H1 (cell line): Measurements from ENCODE around the gene MACROD2. TPM values are rescaled to one million over a fixed set of nuclear protein-coding genes. Genes with fewer than 3 reads are reported as not detected.

Experiments used
- HDAC6 ChIP-seq: IDR thresholded peaks from one replicate; pipeline ENCODE4 v1.7.1; 2012; ENCODE audit warnings: low read depth, mild to moderate bottlenecking, inconsistent platforms, low read length, moderate library complexity
- NRF1 ChIP-seq: IDR thresholded peaks from 2 replicates; pipeline ENCODE4 v1.6.1; 2011; ENCODE audit warnings: mild to moderate bottlenecking, low read depth, low read length, improper control_type of control experiment
- RBBP5 ChIP-seq: IDR thresholded peaks from 2 replicates; pipeline ENCODE4 v1.7.1; 2012; ENCODE audit warnings: low read depth, mild to moderate bottlenecking, inconsistent platforms, low read length, moderate library complexity, borderline replicate concordance
- SIN3A ChIP-seq, 2 experiments: IDR thresholded peaks in 1 of 2; conservative IDR thresholded peaks in 1 of 2; 2 replicates each; pipeline ENCODE4 v1.6.1; 2011 to 2012; ENCODE audit warnings: low read length in 2 of 2, improper control_type of control experiment in 1 of 2, low read depth in 1 of 2, mild to moderate bottlenecking in 1 of 2
- polyA plus RNA-seq, 7 experiments: library from polyadenylated mRNA; depleted of rRNA in 3 of 7; stranded (reverse) in 5 of 7; unstranded in 2 of 7; fragments of >200 nt in 5 of 7; fragments of 200-250 nt in 2 of 7; gene quantifications; 1 replicate in 5 of 7; 2 replicates in 1 of 7; 4 replicates in 1 of 7; pipeline versions ENCODE4 v1.2.1 to v1.2.3, GENCODE V29; 2011 to 2013; ENCODE audit warnings: missing spikeins in 2 of 7, mixed read lengths in 2 of 7
- total RNA-seq: library from RNA; stranded (reverse); fragmentation: NEBNext Ultra II Directional; extraction: Animal tissue kit (Norgen Biotek cat#: 25700); gene quantifications from 2 replicates; pipeline ENCODE4 v1.2.1, GENCODE V29; 2021
- TF ChIP-seq, protein P1 (sequence below): IDR thresholded peaks from 2 replicates; pipeline ENCODE4 v1.6.1; 2012; ENCODE audit warnings: inconsistent platforms

The MACROD2 gene
- total and polyA plus RNA-seq, 2 of the 8 experiments (the other 6 are each of a cell fraction or from before 2014, with no cell fraction given), result 0.70 to 3.9 TPM

DNA sequence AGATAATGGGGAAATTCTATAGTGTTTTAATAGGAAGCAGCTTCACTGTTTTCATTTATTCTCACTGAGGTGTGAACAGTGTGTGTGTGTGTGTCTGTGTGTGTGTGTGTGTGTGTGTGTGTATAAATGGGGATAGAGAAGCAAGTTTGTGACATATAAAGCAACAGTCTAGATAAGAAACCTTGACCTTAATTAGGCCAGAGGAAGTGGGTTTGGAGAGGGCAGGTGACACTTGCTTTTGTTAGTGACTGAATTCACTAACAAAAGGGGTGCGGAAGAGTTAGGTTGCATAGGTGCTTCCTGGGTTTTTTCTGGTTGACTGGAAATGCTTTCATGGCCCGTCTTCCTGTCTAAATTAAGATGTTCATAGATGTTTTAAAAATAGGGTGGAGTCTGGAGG, 857.8 kb downstream of the MACROD2 start (continued):
- no peak for TF ChIP-seq SIN3A (conservative IDR thresholded peaks at IDR 0.05 in 1 of 2, IDR thresholded peaks at IDR 0.05 in 1 of 2; ENCODE audit: low read depth in 1 of 2, low read length in 2 of 2)
- TF ChIP-seq, protein P1, sequence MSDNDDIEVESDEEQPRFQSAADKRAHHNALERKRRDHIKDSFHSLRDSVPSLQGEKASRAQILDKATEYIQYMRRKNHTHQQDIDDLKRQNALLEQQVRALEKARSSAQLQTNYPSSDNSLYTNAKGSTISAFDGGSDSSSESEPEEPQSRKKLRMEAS, result no peak
- TF ChIP-seq HDAC6, result no peak
- TF ChIP-seq NRF1, result no peak
- TF ChIP-seq RBBP5, result no peak
